SH-SY5Y (cell line): ENCODE data around the gene KIAA2012.

Experiments
- GATA2 ChIP-seq: IDR thresholded peaks from 2 replicates; pipeline ENCODE4 v1.6.1; 2011; ENCODE audit warnings: mild to moderate bottlenecking, low read depth, low read length
- GATA3 ChIP-seq: IDR thresholded peaks from 2 replicates; pipeline ENCODE4 v1.6.1; 2011; ENCODE audit warnings: low read depth, mild to moderate bottlenecking, low read length, moderate library complexity

- no peak for TF ChIP-seq GATA2
- TF ChIP-seq GATA3, result no peak
These were observed 92.9 kb downstream of the KIAA2012 start for GRCh38 chr2:202165945-202166344.
